HG03196 (cell line): ENCODE results near the gene SPEG.
A peak's percentile ranks its signal among the peaks of the same experiment; 100 is the strongest.

Source experiments
- ATAC-seq: cut with Tn5 transposase; IDR thresholded peaks from one replicate; pipeline ENCODE4 v1.9.1; 2021; ENCODE audit not compliant: unreplicated experiment

SPEG gene

GRCh38 chr2:219543596-219544358, 109.1 kb downstream of the SPEG start, which contains the start of the genes CHPF and TMEM198:
Gene CHPF (minus strand): TSS chr2:219543809. CDS start chr2:219543538, 271 bp downstream.
Gene TMEM198 (plus strand): TSS chr2:219544028. CDS start chr2:219544728, 700 bp downstream.
- ATAC-seq, result peak; percentile 81

- no peak for ATAC-seq
These were observed 109.9 kb downstream of the SPEG start for GRCh38 chr2:219544567-219544966.

- ATAC-seq, result no peak
These were observed 110.8 kb downstream of the SPEG start for GRCh38 chr2:219545295-219545942.

GRCh38 chr2:219545943-219546352, 111.3 kb downstream of the SPEG start:
- no peak for ATAC-seq

GRCh38 chr2:219547621-219548020, 113.0 kb downstream of the SPEG start:
- ATAC-seq, result no peak
